GM18870 (cell line): Measurements from ENCODE around the gene RNF8.

Experiments used
- ATAC-seq: cut with Tn5 transposase; IDR thresholded peaks from one replicate; pipeline ENCODE4 v1.9.1; 2021; ENCODE audit warnings: moderate library complexity; ENCODE audit not compliant: unreplicated experiment

The RNF8 gene

DNA sequence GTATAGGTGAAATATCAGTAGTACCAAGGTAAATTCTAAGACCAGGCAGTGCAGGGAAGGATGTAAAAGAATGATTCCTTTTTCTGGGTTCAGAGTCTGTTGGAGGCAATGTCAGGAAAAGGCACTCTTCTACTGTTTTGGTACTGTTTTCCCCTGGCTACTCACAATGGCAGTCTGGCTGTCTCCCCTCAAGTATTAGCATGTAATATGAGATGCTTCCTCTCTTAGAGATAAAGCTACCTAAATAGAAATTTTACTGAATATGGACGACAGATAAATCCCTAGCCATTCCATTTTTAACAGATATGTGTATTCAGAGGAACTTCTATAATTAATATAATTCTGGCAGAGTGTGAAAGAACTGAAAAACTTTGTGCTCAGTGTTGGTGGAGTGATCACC lies 3.5 kb downstream of the RNF8 start:
- ATAC-seq, result no peak

- no peak for ATAC-seq
Observed at GRCh38 chr6:37357860-37358259, 4.1 kb downstream of the RNF8 start.

- ATAC-seq, result no peak
Observed at GRCh38 chr6:37359039-37359438, 5.3 kb downstream of the RNF8 start.

- no peak for ATAC-seq
Observed at GRCh38 chr6:37362101-37362828, 8.5 kb downstream of the RNF8 start.

- ATAC-seq, result no peak
Observed at GRCh38 chr6:37365791-37366190, 12.0 kb downstream of the RNF8 start.

GRCh38 chr6:37366910-37367309 lies 13.1 kb downstream of the RNF8 start:
- no peak for ATAC-seq

GRCh38 chr6:37368961-37369320 lies 15.2 kb downstream of the RNF8 start:
- no peak for ATAC-seq

GRCh38 chr6:37369321-37370201 lies 15.8 kb downstream of the RNF8 start:
- ATAC-seq, result no peak

- no peak for ATAC-seq
Observed at GRCh38 chr6:37371154-37372083, 17.6 kb downstream of the RNF8 start.

GRCh38 chr6:37372116-37372515 lies 18.3 kb downstream of the RNF8 start:
- ATAC-seq, result no peak

DNA sequence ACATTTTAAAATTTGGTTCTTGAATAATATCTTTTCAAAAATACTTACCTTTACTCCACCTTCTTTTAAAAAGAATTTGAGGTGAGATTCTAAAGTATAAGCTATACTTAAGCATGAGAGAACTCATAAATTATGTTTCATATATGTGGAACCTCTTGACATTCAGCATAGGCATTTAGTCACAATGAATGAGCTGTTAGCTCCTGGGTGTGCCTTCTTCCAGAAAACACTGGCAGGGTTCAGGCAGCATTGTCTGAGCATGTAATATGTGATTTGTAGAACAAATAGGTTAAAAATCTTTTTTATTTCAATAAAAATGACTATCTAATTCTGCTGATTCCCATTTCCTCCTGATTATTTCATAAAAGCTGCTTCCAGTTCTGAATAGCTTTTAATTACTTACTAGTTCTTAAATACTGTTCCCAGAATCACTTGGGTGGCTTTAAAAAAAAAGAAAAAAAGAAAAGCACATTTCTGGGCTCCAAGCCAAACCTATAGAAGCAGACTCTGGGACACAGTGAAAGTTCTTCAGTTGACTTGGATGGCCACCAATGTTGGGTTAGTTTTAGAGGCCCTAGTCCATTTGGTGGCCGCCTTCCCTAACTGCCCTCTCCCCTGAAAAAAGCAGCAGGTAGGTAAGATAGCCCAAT lies 20.2 kb downstream of the RNF8 start:
- ATAC-seq, result no peak

DNA sequence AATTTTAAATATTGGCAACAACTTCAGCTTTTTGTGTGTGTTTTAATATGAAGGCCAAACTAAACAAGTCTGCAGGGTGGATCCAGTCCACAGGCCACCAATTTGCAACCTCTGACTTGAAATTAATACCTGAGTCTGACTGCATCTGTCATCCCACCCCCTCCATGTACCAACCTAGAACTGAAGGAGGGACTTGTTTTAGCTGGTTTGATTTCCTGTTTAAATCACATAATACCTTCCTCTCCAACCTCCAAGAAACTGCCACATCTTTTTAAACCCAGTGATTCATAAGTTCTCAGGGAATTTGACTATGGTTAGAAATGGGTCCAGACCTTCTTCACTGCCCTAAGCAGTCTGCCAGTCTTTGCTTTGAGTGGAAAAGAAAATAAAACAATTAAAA lies 21.6 kb downstream of the RNF8 start:
- ATAC-seq, result no peak

DNA sequence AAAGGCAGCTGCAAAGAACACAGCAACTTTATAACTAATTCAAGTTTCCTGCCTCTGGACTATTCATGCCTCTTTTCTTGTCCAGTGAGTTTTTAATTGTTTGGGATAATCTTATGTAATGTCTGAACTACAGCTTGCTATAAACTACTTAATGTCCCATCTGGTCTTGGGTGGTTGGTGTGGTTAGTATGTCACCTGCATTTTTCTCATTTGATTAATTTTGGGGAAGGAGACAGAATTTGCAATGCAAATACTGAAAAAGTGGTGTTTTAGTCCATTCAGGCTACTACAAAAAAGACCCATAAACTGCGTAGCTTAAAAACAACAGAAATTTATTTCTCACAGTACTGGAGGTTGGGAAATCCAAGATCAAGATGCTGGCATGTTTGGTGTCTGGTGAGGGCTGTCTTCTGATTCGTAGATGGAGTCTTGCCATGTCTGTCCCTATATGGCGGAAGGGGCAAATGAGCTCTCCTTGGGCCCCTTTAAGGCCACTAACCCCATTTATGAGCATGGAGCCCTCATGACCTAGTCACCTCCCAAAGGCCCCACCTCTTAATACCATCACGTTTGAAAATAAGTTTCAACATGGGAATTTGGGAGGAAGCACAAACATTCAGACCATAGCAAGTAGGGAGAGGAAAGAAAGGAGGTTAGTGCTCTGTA lies 22.4 kb downstream of the RNF8 start:
- no peak for ATAC-seq

DNA sequence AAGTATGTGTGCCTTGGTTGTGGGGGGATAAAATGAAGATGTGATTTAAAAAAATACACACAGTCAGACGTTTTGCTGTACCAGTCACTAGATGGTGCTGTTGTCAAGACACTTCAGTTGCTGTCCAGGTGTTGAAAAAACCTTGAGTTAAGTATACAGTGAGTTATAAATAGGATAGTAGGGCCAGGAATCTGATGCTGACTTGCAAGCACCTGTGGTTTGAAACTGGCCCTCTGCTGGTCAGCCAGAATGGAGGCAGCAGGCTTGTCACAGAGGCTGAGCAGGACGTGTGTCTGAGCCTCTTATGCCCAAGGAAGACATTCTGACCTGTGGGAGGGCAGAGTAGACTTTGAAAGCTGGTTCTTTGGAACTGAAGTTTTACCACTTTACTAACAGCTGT lies 27.8 kb downstream of the RNF8 start:
- ATAC-seq, result no peak

GRCh38 chr6:37382994-37383765 lies 29.4 kb downstream of the RNF8 start:
- ATAC-seq, result no peak

DNA sequence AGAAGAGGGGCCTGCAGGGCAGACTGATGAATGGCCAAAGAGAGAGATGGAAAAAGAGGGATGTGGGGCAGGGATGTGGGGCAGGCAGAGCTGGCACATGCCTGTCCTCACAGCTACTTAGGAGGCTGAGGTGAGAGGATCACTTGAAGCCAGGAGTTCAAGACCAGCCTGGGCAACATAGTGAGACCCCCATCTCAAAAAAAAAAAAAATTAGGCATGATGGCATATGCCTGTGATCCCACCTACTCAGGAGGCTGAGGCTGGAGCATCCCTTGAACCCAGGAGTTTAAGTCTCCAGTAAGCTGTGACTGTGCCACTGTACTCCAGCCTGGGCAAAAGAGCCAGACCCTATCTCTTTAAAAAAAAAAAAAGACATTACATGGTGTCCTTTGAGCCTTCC lies 34.8 kb downstream of the RNF8 start:
- ATAC-seq, result no peak

DNA sequence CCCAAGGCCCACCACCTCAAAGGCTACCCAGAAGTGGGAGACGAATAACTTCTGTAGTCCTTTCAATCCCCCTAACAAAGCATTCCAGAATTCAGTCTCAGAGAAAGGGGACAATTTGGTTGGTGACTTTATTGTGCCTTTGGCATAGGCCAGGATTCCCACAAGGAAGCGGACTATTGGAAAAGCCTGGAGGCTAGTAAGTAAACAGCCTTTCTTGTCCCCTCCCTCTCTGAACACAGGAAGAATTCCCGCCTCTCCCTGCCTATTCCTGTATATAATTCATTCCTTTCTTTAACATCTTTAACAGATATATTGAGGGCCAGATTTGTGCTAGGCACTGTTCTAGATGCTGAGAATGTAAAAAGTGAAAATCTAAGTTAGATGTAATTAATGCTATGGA lies 36.1 kb downstream of the RNF8 start:
- ATAC-seq, result no peak

DNA sequence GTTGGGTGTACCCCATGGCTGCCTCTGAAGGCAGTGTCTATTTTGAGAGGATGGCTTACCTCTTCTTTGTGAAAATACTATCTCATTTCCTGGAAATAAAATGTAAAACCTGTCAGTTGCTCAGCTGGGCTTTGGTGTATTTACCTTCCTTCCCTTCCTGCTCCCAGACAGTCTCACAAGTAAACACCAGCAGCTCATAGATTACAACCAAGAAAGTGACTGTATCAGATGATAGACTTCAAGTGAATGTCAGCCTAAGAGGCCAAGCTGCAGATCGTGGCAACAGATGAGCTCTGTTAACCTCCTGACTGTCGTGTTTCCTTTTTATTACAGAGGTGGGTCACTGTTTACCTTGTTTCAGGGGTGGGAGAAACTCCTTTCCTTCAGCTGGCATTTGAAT lies 37.3 kb downstream of the RNF8 start:
- ATAC-seq, result no peak

GRCh38 chr6:37392821-37393220 lies 39.0 kb downstream of the RNF8 start:
- no peak for ATAC-seq
